ENCODE data around the gene PTBP3. TPM values are rescaled to one million over a fixed set of nuclear protein-coding genes. Genes with fewer than 3 reads are reported as not detected.

The PTBP3 gene
- total and polyA plus RNA-seq, 2 of the 13 experiments (the other 11 are each of a cell fraction or from before 2014, with no cell fraction given): 52.8 to 61.1 TPM

- TF ChIP-seq ZBTB21 (CRISPR knock-in tag; IDR thresholded peaks at IDR 0.05) (no peak), TBL1XR1 (IDR thresholded peaks at IDR 0.05; ENCODE audit: borderline replicate concordance, low read length, partially characterized antibody) (no peak), ZNF557 (CRISPR knock-in tag; IDR thresholded peaks at IDR 0.05) (no peak)
- TF ChIP-seq, protein P1, sequence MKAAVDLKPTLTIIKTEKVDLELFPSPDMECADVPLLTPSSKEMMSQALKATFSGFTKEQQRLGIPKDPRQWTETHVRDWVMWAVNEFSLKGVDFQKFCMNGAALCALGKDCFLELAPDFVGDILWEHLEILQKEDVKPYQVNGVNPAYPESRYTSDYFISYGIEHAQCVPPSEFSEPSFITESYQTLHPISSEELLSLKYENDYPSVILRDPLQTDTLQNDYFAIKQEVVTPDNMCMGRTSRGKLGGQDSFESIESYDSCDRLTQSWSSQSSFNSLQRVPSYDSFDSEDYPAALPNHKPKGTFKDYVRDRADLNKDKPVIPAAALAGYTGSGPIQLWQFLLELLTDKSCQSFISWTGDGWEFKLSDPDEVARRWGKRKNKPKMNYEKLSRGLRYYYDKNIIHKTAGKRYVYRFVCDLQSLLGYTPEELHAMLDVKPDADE (CRISPR knock-in tag; IDR thresholded peaks at IDR 0.05): no peak
These were observed 132.7 kb downstream of the PTBP3 start (continued) for GRCh38 chr9:112200711-112201110.

DNA sequence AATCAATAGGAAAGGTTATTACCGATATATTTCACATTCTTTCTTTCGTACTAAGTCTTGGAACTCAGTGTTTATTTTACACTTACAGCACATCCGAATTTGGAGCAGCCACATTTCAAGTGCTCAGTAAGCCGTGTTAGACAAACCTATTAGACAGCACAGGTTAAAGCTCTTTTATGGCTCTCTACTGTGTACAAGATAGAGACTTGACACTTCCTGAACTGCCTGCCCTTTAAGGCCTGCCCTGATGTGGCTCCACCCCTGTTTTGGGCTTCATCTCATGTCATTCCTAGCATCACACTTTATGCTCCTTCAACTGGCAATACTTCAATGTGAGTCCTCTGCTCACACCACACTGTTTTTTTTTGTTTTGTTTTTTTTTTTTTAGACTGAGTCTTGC, 134.8 kb downstream of the PTBP3 start:
- no peaks in the 10 kb centered on the region for H3K79me2 ChIP-seq (ENCODE audit: insufficient read depth, low read length)
- no peaks in the 10 kb centered on the region for H3K27me3 ChIP-seq (ENCODE audit: control insufficient read depth in 1 of 2, insufficient read depth in 2 of 2, low read length in 2 of 2)
- ChIA-PET CTCF (ENCODE audit: low intra/inter-chr PET ratio, low total read pairs) (no interaction called here), POLR2A (no interaction called here)
- H3K36me3 ChIP-seq (replicated peaks in 1 of 2; ENCODE audit: control insufficient read depth in 1 of 2, insufficient read depth in 2 of 2, low read length in 2 of 2): no peaks in the 10 kb centered on the region
- no peak for FAIRE-seq
- no peak overlapping the region for H3K4me3 ChIP-seq (replicated peaks in 1 of 3; ENCODE audit: insufficient read depth in 1 of 3, low read depth in 2 of 3, low read length in 3 of 3)
- DNase-seq (ENCODE audit: low spot score): no peak
- no peak overlapping the region for H2AFZ ChIP-seq (ENCODE audit: low read length)
- no peak overlapping the region for H3K4me2 ChIP-seq (ENCODE audit: low read depth, low read length)
- no peaks in the 10 kb centered on the region for H4K20me1 ChIP-seq (ENCODE audit: insufficient read depth, low read length)
- H3K4me1 ChIP-seq (ENCODE audit: insufficient read depth, low read length): no peaks in the 10 kb centered on the region
- H3K9ac ChIP-seq (ENCODE audit: insufficient read depth, low read depth, low read length): no peak overlapping the region
- intact Hi-C loops (cut with micrococcal nuclease; ENCODE audit: unreplicated experiment) (no loop called here), in situ Hi-C loops (cut with HindIII; ENCODE audit: extremely low pct_ligation_motif_present, low pct_unique_long_range_greater_than_20kb) (no loop called here)
- no TSS peak for BruUV-seq (replicated peaks)
- 91% methylated on average over 4 of the region's 4 CpGs for WGBS (ENCODE audit: low lambda C conversion rate)
- no peak for ATAC-seq
- no peak overlapping the region for H3K27ac ChIP-seq (ENCODE audit: extremely low read length, insufficient read depth, low read length)
- H3K9me3 ChIP-seq (ENCODE audit: low read length): no peaks in the 10 kb centered on the region
- no peak for TF ChIP-seq NCOA1 (CRISPR knock-in tag; IDR thresholded peaks at IDR 0.05)
- no peak for TF ChIP-seq TP53 (CRISPR knock-in tag; conservative IDR thresholded peaks at IDR 0.05)
- no peak for TF ChIP-seq ZNF670 (CRISPR knock-in tag; IDR thresholded peaks at IDR 0.05; ENCODE audit: borderline replicate concordance)
- no peak for TF ChIP-seq AHR (CRISPR knock-in tag; IDR thresholded peaks at IDR 0.05)
- TF ChIP-seq NFIC (IDR thresholded peaks at IDR 0.05; ENCODE audit: low read length): no peak
- TF ChIP-seq PHB2 (IDR thresholded peaks at IDR 0.05; ENCODE audit: partially characterized antibody): no peak
- no peak for TF ChIP-seq ZNF501 (CRISPR knock-in tag; IDR thresholded peaks at IDR 0.05)
- no peak for TF ChIP-seq REXO4 (CRISPR knock-in tag; IDR thresholded peaks at IDR 0.05; ENCODE audit: borderline replicate concordance)
- no peak for TF ChIP-seq TRIM22 (IDR thresholded peaks at IDR 0.05)
- no peak for TF ChIP-seq CC2D1A (CRISPR knock-in tag; IDR thresholded peaks at IDR 0.05)
- no peak for TF ChIP-seq ZBTB7B (CRISPR knock-in tag; IDR thresholded peaks at IDR 0.05)
- TF ChIP-seq, protein P2, sequence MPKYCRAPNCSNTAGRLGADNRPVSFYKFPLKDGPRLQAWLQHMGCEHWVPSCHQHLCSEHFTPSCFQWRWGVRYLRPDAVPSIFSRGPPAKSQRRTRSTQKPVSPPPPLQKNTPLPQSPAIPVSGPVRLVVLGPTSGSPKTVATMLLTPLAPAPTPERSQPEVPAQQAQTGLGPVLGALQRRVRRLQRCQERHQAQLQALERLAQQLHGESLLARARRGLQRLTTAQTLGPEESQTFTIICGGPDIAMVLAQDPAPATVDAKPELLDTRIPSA (CRISPR knock-in tag; IDR thresholded peaks at IDR 0.05; ENCODE audit: borderline replicate concordance): no peak
- TF ChIP-seq, protein P3, sequence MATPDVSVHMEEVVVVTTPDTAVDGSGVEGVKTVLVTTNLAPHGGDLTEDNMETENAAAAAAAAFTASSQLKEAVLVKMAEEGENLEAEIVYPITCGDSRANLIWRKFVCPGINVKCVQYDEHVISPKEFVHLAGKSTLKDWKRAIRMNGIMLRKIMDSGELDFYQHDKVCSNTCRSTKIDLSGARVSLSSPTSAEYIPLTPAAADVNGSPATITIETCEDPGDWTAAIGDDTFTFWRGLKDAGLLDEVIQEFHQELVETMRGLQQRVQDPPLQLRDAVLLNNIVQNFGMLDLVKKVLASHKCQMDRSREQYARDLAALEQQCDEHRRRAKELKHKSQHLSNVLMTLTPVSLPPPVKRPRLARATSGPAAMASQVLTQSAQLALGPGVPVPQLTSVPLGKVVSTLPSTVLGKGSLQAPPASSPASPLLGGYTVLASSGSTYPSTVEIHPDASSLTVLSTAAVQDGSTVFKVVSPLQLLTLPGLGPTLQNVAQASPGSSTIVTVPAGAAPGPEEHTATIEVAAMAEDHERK (CRISPR knock-in tag; IDR thresholded peaks at IDR 0.05; ENCODE audit: low read depth): no peak
- TF ChIP-seq ZNF513 (CRISPR knock-in tag; conservative IDR thresholded peaks at IDR 0.05): no peak
- no peak for TF ChIP-seq ZNF230 (CRISPR knock-in tag; IDR thresholded peaks at IDR 0.05)
- TF ChIP-seq ZFP62 (CRISPR knock-in tag; IDR thresholded peaks at IDR 0.05): no peak
